Lower lobe of right lung (tissue), 2 donors: ENCODE results near the gene RAVER2. TPM values are rescaled to one million over a fixed set of nuclear protein-coding genes. Genes with fewer than 3 reads are reported as not detected.
"Not testable (repeated sequence)": the region's sequence is repeated elsewhere in the genome, so short reads cannot be mapped to it uniquely, and the experiment has no call there.

Experiments used
- ATAC-seq, 2 donors: fragments of 200-7000 bp; cut with Tn5 transposase; one replicate each; pipeline ENCODE4 v1.9.1; 2020 to 2022; ENCODE audit warnings: mild to moderate bottlenecking in 2 of 2, moderate library complexity in 2 of 2
- DNase-seq: peaks from one replicate; pipeline ENCODE4 v3.0.0-alpha.2; 2020
- H3K27ac ChIP-seq: fragments of 200-600 bp; one replicate; pipeline ENCODE4 v1.8.0; 2022
- H3K27me3 ChIP-seq: fragments of 200-600 bp; one replicate; pipeline ENCODE4 v1.8.0; 2022; ENCODE audit warnings: low read depth
- H3K36me3 ChIP-seq: fragments of 200-600 bp; one replicate; pipeline ENCODE4 v1.8.0; 2022; ENCODE audit warnings: mild to moderate bottlenecking
- H3K4me1 ChIP-seq: fragments of 200-600 bp; one replicate; pipeline ENCODE4 v1.8.0; 2022
- H3K4me3 ChIP-seq: fragments of 200-600 bp; one replicate; pipeline ENCODE4 v1.8.0; 2022; ENCODE audit warnings: mild to moderate bottlenecking
- H3K9me3 ChIP-seq: fragments of 200-600 bp; one replicate; pipeline ENCODE4 v1.8.0; 2022
- CTCF ChIP-seq: fragments of 200-600 bp; IDR thresholded peaks from one replicate; pipeline ENCODE4 v1.8.0; 2022; ENCODE audit warnings: antibody characterized with exemption, mild to moderate bottlenecking
- intact Hi-C: fragments of 100-400 bp; cut with DNase I; formaldehyde crosslinking; loops from one replicate; pipeline ENCODE4 v1.11.0; 2022
- total RNA-seq: library from RNA; stranded (reverse); fragmentation: NEBNext Ultra II Directional; extraction: Animal tissue kit (Norgen Biotek cat#: 25700); gene quantifications from one replicate; pipeline ENCODE4 v1.2.1, GENCODE V29; 2021
- donor health status: DM: no; HTN: yes; CAD: no; lungs with severe emphysema.

The RAVER2 gene
- total RNA-seq, 1 donor from 2014 or later = 12.0 TPM

- no peak overlapping the region for H3K27ac ChIP-seq
- H3K4me1 ChIP-seq = no peaks in the 10 kb centered on the region
- ATAC-seq = no peak
Observed at GRCh38 chr1:64759968-64760367, 15.1 kb downstream of the RAVER2 start.

GRCh38 chr1:64765012-64765411, 20.1 kb downstream of the RAVER2 start:
- no peak overlapping the region for H3K27ac ChIP-seq
- no peaks in the 10 kb centered on the region for H3K27me3 ChIP-seq
- intact Hi-C loops = no loop called here
- H3K9me3 ChIP-seq = no peaks in the 10 kb centered on the region
- no peak for ATAC-seq
- H3K4me1 ChIP-seq = no peaks in the 10 kb centered on the region
- no peak for TF ChIP-seq CTCF
- no peak overlapping the region for H3K4me3 ChIP-seq
- no peak for DNase-seq
- no peaks in the 10 kb centered on the region for H3K36me3 ChIP-seq

More at GRCh38 chr1:64759968-64760367, 15.1 kb downstream of the RAVER2 start:
- intact Hi-C loops = no loop called here
- no peak for DNase-seq
- Histone ChIP-seq H3K9me3 (peaks cover 5% of the 10 kb centered on the region), H3K27me3 (no peaks in the 10 kb centered on the region), H3K36me3 (no peaks in the 10 kb centered on the region), H3K4me3 (no peak overlapping the region)
- TF ChIP-seq CTCF = no peak

- no peak for ATAC-seq
- Histone ChIP-seq H3K9me3 (no peaks in the 10 kb centered on the region), H3K27ac (no peak overlapping the region), H3K36me3 (no peaks in the 10 kb centered on the region), H3K27me3 (no peaks in the 10 kb centered on the region), H3K4me3 (no peak overlapping the region), H3K4me1 (no peaks in the 10 kb centered on the region)
- intact Hi-C loops = no loop called here
- TF ChIP-seq CTCF = no peak
- no peak for DNase-seq
Observed at GRCh38 chr1:64765826-64766225, 21.0 kb downstream of the RAVER2 start.

- Histone ChIP-seq H3K4me3 (no peak overlapping the region), H3K27me3 (no peaks in the 10 kb centered on the region), H3K9me3 (no peaks in the 10 kb centered on the region), H3K4me1 (no peaks in the 10 kb centered on the region), H3K27ac (no peak overlapping the region), H3K36me3 (no peaks in the 10 kb centered on the region)
- no peak for TF ChIP-seq CTCF
- intact Hi-C loops = no loop called here
- DNase-seq = no peak
- ATAC-seq = no peak
Observed at GRCh38 chr1:64766429-64766828, 21.6 kb downstream of the RAVER2 start.

GRCh38 chr1:64769482-64769881, 24.6 kb downstream of the RAVER2 start:
- no peak for TF ChIP-seq CTCF
- Histone ChIP-seq H3K4me3 (no peak overlapping the region), H3K27ac (no peak overlapping the region), H3K27me3 (no peaks in the 10 kb centered on the region), H3K9me3 (no peaks in the 10 kb centered on the region), H3K36me3 (no peaks in the 10 kb centered on the region), H3K4me1 (no peaks in the 10 kb centered on the region)
- intact Hi-C loops = no loop called here
- ATAC-seq = no peak
- DNase-seq = no peak

- Histone ChIP-seq H3K9me3 (no peaks in the 10 kb centered on the region), H3K4me3 (no peak overlapping the region), H3K4me1 (no peaks in the 10 kb centered on the region), H3K36me3 (no peaks in the 10 kb centered on the region), H3K27me3 (no peaks in the 10 kb centered on the region), H3K27ac (no peak overlapping the region)
- intact Hi-C loops = no loop called here
- ATAC-seq (no peak), DNase-seq (no peak)
- no peak for TF ChIP-seq CTCF
Observed at GRCh38 chr1:64769971-64770370, 25.1 kb downstream of the RAVER2 start.

- ATAC-seq, H3K27me3 ChIP-seq, H3K36me3 ChIP-seq, DNase-seq, H3K4me3 ChIP-seq, intact Hi-C loops, H3K9me3 ChIP-seq, H3K4me1 ChIP-seq, H3K27ac ChIP-seq: not testable (repeated sequence)
Observed at GRCh38 chr1:64773306-64773705, 28.4 kb downstream of the RAVER2 start.
